SU-DHL-6 (cell line): Measurements from ENCODE around the gene PRR23E.

ENCODE experiments used
- EZH2phosphoT487 ChIP-seq: fragments of 200-600 bp; sonication (generic), shearing (Covaris generic); conservative IDR thresholded peaks from 2 replicates; pipeline ENCODE4 v1.6.1; 2018; ENCODE audit warnings: mild to moderate bottlenecking, antibody characterized with exemption, low read length, moderate library complexity, mixed read lengths
- TF ChIP-seq, protein P1 (sequence below): fragments of 200-600 bp; sonication (generic); IDR thresholded peaks from one replicate; pipeline ENCODE4 v1.5.1; 2017; ENCODE audit warnings: antibody characterized with exemption, mild to moderate bottlenecking, low read length, moderate library complexity; ENCODE audit not compliant: insufficient read depth, poor library complexity, severe bottlenecking

DNA sequence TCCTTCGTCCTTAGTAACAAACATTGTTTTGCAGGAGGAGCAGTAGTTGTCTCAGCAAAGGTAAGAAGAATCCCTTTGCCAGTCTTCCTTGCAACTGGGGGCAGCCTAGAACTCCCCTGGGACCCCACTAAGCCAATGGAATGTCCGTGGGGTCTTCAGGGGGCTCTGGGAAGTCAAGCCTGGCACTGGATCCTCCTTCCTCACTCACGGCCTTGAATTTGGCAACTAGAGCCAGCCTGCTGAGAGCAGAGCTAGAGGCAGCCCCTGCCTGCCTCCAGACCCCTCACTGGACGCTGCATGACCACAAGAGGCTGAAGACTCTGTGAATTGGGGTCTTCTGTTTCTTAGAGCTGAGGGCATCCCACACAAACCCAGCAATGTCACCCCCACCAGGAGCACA lies 18.6 kb upstream of the PRR23E start:
- TF ChIP-seq, protein P1, sequence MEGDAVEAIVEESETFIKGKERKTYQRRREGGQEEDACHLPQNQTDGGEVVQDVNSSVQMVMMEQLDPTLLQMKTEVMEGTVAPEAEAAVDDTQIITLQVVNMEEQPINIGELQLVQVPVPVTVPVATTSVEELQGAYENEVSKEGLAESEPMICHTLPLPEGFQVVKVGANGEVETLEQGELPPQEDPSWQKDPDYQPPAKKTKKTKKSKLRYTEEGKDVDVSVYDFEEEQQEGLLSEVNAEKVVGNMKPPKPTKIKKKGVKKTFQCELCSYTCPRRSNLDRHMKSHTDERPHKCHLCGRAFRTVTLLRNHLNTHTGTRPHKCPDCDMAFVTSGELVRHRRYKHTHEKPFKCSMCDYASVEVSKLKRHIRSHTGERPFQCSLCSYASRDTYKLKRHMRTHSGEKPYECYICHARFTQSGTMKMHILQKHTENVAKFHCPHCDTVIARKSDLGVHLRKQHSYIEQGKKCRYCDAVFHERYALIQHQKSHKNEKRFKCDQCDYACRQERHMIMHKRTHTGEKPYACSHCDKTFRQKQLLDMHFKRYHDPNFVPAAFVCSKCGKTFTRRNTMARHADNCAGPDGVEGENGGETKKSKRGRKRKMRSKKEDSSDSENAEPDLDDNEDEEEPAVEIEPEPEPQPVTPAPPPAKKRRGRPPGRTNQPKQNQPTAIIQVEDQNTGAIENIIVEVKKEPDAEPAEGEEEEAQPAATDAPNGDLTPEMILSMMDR, result no peak
- no peak for TF ChIP-seq EZH2phosphoT487
